DLD1 (cell line): ENCODE measurements around the gene ERC2.

ENCODE experiments used
- in situ Hi-C: cut with HindIII; loops from 2 replicates; pipeline ENCODE4 v1.10.0; 2017; ENCODE audit warnings: low sequenced_read_pairs

Gene ERC2

GRCh38 chr3:56428667-56429066 is 39.6 kb downstream of the ERC2 start:
- in situ Hi-C loops = no loop called here

- in situ Hi-C loops = no loop called here
Measured at GRCh38 chr3:56424885-56425284, 43.4 kb downstream of the ERC2 start.

GRCh38 chr3:56424336-56424735 is 43.9 kb downstream of the ERC2 start:
- in situ Hi-C loops = no loop called here

- in situ Hi-C loops = no loop called here
Measured at GRCh38 chr3:56423661-56424099, 44.6 kb downstream of the ERC2 start.

GRCh38 chr3:56422316-56422715 is 46.0 kb downstream of the ERC2 start:
- in situ Hi-C loops = no loop called here

GRCh38 chr3:56421205-56421604 is 47.1 kb downstream of the ERC2 start:
- in situ Hi-C loops = no loop called here

- in situ Hi-C loops = no loop called here
Measured at GRCh38 chr3:56415652-56416051, 52.6 kb downstream of the ERC2 start.

- in situ Hi-C loops = no loop called here
Measured at GRCh38 chr3:56413911-56414310, 54.4 kb downstream of the ERC2 start.

GRCh38 chr3:56411166-56411565 is 57.1 kb downstream of the ERC2 start:
- in situ Hi-C loops = no loop called here

- in situ Hi-C loops = no loop called here
Measured at GRCh38 chr3:56410576-56410975, 57.7 kb downstream of the ERC2 start.

- in situ Hi-C loops = no loop called here
Measured at GRCh38 chr3:56409790-56410189, 58.5 kb downstream of the ERC2 start.

- in situ Hi-C loops = no loop called here
Measured at GRCh38 chr3:56408761-56409196, 59.5 kb downstream of the ERC2 start.

GRCh38 chr3:56406826-56407515 is 61.3 kb downstream of the ERC2 start:
- in situ Hi-C loops = no loop called here

- in situ Hi-C loops = no loop called here
Measured at GRCh38 chr3:56404884-56405283, 63.4 kb downstream of the ERC2 start.

- in situ Hi-C loops = no loop called here
Measured at GRCh38 chr3:56398659-56399058, 69.6 kb downstream of the ERC2 start.

- in situ Hi-C loops = no loop called here
Measured at GRCh38 chr3:56397798-56398197, 70.5 kb downstream of the ERC2 start.

GRCh38 chr3:56389183-56389830 is 79.0 kb downstream of the ERC2 start:
- in situ Hi-C loops = no loop called here

- in situ Hi-C loops = no loop called here
Measured at GRCh38 chr3:56383092-56383491, 85.2 kb downstream of the ERC2 start.

- in situ Hi-C loops = no loop called here
Measured at GRCh38 chr3:56379723-56380287, 88.5 kb downstream of the ERC2 start.

GRCh38 chr3:56375654-56376053 is 92.6 kb downstream of the ERC2 start:
- in situ Hi-C loops = no loop called here

- in situ Hi-C loops = no loop called here
Measured at GRCh38 chr3:56373386-56373785, 94.9 kb downstream of the ERC2 start.
